ENCODE results near the gene CACFD1.

DNA sequence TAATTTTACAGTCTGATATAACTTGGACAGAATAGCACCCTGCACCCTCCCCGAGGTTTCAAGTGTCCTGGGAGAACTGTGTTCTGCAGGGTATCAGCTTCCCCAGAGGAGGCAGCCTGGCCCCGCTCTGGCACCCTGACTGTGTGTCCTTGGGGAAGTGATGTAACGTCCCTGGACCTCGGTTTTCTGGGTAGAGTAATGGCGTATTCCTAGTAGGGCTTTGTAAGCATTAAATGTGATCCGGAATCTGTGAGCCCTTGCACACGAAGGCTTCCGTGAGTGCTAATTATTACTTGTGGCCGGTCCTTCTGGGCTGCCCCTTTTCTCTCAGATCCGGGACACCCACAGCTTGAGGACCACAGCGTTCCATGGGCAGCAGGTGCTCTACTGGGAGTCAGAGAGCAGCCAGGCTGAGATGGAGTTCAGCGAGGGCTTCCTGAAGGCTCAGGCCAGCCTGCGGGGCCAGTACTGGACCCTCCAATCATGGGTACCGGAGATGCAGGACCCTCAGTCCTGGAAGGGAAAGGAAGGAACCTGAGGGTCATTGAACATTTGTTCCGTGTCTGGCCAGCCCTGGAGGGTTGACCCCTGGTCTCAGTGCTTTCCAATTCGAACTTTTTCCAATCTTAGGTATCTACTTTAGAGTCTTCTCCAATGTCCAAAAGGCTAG, 1.0 kb upstream of the CACFD1 start:
- no peak for TF ChIP-seq POLR2A (IDR thresholded peaks at IDR 0.05)
- TF ChIP-seq, protein P1, sequence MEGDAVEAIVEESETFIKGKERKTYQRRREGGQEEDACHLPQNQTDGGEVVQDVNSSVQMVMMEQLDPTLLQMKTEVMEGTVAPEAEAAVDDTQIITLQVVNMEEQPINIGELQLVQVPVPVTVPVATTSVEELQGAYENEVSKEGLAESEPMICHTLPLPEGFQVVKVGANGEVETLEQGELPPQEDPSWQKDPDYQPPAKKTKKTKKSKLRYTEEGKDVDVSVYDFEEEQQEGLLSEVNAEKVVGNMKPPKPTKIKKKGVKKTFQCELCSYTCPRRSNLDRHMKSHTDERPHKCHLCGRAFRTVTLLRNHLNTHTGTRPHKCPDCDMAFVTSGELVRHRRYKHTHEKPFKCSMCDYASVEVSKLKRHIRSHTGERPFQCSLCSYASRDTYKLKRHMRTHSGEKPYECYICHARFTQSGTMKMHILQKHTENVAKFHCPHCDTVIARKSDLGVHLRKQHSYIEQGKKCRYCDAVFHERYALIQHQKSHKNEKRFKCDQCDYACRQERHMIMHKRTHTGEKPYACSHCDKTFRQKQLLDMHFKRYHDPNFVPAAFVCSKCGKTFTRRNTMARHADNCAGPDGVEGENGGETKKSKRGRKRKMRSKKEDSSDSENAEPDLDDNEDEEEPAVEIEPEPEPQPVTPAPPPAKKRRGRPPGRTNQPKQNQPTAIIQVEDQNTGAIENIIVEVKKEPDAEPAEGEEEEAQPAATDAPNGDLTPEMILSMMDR (IDR thresholded peaks at IDR 0.05): no peak

Data from testis (tissue), 2 donors.